ENCODE results near the gene CD151.

CD151 gene

DNA sequence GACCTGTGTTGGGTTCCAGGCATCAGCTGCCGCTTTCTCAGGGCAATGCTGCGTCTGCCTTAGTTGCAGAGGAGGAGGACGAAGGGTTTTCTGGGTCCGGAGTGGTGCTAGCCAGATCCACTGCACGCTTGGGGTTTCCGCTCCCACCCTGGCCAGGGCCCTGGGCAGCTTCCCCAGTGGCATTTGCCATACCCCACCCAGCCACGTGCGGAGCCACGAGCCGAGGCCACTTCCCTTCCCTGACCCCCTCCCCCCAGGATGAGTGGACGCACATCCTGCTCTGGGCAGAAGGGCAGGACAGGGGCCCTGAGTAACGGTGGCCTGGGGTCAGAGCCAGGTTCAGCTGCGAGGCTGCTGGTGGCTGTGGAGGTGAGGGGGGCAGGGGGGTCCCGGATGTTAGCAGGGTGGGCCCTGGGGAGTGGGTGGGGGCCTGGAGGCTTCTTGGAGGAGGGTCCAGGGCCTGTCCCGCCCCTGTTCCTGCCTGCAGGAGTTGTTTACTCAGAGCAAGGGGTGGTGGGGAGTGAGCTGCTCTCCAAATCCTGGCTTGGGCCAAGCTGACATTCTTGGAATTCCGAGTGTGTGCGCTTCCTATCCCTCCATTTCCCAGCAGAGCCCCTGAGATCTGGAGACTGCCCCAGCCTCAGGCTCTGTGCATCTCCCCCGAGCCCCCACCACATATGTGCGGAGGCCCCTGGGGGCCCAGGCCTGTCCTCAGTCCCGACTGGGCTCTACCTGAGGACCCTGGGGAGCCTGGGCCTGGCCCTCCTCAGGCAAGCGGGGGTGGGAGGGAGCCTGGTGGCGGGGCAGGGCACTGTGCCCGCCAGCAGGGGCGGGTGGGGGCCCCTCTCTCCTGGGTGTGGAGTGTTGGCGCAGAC lies 11.3 kb downstream of the CD151 start:
- DNase-seq: peak; percentile 96

DNA sequence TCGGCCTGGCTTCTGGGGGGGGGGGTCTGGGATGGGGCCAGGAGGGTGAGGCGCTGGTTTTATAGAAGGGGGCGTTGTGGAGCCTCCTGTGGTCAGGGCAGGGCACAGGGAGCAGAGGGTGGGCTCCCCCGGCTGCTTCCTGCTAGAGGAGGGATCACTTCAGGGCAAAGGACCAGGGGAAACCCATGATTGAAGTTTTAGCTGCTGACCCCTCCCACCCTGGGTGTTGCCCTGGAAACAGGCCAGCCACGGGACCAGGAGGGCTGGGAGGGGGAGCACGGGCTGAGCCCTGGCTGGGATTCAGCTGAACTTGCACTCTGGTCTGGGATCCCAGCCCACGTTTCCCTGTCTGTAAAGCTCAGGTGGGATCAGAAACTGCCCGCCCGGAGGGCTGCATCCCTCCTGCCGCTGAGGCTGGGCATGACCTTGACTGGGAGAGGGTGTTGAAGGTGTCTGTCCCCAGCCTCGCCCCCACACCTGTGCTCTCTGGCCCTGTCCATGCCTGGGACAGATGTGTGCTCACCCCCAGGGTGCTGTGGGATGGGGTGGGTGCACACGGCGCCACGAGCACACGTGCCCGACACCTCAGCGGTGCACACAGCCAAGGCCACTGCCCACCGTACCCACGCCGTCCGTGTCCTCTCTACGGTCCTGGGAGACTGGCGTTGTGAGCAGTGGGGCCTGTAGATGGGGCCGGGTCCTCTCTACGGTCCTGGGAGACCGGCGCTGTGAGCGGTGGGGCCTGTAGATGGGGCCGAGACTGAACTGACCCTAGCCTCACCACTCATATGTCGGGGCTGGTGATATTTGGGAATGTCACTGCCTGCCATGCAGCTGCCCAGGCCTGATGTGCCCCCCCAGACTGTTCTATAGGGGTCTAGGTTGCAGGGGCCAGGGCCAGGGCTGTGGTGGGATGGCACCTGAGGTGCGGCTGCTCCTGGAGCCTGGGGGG lies 12.2 kb downstream of the CD151 start:
- DNase-seq: peak; percentile 89

DNA sequence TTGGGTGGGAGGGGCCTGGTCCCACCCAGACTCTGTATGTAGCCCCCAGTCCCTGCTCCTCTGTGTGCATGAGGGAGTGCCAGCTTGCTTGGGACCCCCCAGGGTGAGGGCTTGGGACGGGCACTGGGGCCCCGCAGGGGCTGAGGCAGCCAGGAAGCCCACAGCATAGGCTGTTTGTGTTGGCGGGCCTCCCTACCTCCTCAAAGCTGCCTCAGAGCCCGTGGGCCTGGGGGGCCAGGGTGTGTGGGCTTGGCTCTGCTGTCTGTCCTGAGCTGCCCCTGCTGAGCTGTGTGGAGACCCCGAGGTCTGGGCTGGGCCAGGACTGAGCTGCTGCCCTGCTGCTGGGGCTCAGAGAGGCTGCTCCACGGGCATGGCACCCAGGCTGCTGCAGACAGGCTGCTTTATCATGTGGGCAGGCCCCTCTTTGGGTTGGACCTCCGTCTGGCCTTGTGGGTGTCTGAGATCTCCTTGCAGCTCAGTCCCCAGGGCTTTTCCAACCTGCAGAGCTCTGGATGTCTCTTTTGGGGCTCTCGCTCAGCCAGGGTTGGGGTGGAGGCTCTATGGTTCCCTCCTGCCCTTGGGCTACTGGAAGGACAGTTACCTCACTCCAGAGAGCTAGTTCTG lies 13.2 kb downstream of the CD151 start:
- no peak for DNase-seq

DNA sequence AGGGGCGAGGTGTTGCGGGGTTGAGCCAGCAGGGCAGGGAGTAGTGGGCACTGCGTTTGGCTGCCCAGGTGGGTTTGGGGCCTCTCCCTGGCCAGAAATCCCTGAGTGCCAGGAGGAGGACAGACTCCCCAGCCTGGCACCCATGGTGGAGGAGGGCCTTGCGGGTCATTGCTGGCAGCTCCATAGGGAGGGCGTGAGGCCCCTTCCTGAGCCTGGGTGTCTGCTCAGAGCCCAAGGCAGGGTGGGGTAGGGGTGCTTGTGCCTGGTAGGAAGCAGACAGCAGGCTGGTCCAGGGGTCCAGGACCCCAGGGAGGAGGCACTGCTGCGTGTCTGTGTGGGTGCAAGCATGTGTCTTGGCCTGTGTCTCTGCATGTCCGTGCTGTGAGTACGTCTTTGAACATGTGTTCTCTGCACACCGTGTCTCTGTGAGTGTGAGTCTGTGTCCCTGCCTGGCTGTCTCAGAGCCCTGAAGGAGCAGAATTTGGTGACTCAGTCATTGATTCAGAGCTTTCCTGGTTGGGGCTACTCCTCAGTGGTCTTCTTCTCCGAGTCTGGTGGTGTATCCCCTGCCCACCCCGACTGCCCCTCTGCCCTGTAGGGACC lies 13.8 kb downstream of the CD151 start:
- no peak for DNase-seq

DNA sequence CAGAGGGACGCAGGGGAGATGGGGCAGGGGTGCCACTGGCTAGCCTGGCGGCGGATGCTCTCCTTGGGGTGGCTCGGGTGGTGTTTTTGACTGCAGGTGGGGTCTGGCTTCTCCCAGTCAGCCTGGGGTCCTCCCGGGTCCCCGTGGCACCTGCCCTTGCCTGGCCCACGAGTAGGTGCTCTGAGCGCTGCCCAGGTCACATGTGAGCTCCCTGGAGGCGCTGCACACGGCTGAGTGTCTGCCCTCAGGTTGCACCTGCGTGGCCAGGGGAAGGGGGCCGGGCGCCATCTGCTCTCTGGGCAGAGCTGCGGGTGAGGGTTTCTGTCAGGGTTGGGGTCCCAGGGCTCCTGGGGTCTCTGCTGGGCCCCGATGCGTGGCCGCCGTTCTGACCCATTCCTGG lies 15.1 kb downstream of the CD151 start:
- DNase-seq: no peak

DNA sequence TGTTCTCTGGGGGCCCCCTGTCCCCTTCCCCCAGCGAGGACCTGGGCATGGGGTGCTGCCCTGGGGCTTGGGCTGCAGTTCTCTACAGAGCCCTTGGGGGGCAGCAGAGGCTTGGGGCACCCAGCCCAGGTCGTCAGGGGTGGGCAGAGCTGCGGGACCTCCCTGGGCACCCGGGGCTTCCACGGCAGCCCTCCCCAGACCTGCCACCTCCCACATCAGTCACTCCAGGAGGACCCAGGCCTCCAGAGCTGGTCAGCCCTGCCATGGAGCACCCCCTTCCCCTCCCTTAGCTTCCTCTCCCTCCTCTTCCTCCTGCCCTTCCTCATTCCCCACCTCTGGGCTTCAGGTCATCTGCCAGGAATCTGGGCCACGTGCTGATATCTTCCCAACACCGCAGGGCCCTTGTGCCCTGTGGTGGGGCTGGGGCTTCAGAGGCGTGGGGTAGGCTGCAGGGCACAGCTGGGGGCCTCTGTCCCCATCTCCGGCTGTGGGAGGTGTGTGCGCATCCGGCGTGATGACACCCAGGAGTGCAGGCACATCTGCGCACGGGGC lies 15.7 kb downstream of the CD151 start:
- no peak for DNase-seq

DNA sequence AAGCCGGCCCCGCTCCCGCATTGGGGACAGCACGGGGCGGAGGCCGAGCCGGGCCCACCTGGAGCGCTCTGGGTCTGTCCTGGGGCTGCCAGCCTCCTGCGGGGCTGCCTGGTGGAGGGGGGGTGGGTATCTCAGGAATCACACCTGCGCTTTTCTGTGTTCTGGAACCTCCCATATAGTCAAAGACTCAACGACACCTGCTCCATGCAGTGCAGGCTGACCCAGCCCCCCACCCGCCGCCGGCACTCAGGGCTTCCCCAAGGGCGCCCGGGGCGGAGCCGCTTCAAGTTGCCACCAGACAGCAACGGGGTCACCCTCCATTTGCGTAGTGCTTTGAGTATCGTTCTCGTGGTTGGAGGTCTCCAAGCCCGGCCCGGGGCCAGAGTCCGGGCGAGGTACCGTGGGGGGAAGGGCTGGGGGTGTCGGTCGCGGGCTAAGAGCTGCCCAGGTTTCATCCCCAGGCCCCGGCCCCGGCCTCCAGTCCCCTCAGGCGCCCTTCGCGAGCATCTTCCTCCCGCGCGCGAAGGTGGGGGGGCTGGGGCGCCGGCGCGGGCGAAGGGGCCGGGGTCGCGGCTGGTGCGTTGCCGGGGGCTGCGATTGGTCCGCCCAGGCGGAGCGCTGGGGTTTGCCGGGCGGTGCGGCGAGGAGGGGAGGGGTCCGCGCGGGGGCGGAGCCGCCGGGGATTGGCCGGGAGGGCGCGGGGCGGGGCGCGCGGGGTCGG lies 16.5 kb downstream of the CD151 start:
- no peak for DNase-seq

DNA sequence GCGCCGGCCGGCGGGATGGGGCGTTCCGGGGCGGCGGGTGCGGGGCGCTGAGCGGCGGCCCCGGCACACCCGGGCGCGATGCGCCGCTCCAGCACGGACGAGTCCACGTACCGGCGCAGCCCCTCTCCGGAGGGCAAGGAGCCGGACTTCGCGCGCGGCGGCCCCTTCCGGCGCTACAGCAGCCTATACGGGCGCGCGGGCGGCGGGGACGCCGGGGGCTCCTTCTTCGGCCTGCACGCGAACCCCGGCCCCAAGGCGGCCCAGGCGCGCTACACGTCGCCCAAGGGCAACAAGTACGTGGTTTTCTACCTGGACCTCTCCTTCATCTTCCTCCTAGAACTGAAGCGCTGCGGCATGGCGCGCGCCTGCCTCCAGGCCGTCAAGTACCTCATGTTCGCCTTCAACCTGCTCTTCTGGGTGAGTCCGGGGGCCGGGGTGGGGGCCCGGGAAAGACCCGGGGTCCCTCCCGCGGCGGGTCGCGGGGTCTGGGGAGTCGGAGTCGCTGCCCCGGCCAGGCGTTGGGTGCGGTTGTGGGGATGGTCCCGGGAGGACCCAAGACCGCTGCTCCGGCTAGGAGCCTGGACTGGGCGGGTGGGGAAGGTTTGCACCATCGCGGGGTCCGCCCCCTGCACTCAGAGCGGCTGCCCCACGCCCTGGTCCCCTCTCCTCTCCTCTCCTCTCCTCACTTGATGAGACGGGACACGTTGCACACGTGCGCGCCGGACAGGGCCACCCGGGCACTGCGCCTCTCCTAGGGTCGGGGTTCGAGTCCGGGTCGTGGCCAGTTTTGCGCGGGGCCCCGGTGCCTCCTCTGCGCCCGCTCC lies 17.4 kb downstream of the CD151 start:
- DNase-seq: no peak

DNA sequence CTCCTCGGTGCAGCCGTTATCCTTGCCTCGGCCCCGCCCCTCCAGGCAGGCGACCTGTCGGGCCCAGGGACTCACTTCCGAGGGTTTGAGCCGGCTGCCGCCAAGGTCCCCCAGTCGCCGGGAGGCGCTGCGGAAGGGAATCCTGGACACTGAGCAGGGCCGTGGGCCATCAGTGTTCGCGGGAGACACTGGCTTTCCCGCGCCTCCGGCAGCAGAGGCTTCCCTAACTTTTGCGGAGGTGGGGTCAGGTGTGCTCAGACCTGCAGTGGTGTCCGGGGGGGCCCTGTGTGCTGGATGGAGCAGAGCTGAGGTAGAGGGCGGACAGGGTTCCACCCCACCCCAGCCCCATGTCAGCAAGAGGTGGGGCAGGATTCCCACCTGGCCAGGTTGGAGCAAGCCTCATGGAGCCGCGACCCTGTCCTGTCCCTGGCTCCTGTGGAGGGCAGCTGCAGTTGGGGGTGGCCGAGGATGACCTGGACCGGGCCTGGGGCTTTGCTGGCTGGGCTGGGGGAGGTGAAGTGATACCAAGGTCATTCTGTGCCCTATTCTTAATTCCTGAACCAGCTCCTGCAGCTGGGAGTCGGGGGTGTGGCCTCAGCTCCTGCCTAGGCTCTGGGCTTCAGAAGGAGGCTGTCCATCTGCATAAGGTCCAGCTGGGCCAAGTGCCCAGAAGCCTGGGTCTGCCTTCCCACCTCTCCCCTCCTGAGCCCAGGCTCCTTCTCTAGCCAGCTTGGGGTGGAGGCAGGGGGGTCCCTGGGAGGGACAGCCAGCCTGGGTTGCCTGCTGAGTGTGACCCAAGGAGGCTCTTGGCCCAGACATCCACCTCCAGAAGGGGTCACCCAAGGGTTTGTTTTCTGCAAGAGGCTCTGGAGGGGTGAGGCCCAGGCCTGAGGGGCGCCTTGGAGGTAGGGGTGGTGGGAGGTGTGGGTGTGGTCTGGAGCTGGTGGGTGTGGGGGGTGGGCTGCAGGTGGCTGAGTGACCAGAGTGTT lies 18.3 kb downstream of the CD151 start:
- DNase-seq: no peak

DNA sequence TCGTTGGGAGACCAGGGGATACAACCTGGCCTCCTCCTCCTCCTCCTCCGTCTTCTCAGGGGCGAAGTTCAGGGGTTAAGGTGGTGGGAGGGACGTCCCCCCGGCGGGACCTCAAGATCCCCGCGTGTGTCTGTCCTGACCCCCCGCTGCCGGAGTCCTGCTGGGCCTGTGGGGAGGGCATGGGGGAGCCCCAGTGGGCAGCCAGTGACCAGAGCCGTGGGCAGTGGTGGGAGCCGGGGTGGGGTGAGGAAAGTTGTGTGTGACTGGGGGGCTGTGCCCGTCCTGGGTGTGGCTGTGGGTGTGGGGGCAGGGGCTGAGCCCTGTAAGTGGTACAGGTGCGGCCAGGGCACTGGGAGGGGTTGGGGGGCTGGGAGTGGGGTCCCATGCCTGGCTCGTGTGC lies 20.0 kb downstream of the CD151 start:
- DNase-seq: no peak

DNA sequence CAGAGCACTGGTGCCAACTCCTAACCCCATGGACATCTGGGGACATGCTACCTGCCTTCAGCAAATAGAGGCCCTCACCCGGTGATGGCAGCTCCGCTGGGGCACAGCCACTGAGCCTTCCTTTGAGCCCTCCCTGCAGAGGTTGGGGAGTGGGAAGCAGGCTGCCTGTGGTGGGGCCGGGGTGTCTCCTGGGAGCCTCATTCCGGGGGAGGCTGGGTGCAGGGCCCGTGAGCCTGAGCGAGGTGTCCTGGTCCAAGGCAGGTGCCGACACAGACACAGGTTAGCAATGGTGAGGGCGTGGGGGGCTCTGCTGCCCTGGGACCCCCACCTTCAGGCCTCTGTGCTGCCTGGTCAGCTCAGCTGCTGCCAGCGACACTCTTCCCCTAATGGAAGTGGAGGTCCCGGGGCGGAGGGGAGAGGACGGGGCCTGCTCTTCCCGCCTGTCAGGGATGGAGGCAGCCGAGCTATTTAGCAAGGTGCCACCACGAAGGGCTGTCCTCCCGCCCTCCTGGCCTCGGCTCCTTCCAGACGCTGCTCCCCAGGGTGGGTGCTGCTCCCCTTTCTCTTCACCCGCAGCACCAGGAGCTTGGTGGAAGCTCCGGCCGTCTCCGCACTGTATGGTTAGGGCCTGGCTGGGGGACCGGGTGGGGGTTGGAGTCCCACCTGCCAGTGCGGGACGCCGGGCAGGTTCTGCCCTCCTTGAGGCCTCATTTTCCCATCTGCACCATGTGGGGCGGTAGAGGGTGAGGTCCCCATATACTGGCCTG lies 21.1 kb downstream of the CD151 start:
- DNase-seq: no peak

DNA sequence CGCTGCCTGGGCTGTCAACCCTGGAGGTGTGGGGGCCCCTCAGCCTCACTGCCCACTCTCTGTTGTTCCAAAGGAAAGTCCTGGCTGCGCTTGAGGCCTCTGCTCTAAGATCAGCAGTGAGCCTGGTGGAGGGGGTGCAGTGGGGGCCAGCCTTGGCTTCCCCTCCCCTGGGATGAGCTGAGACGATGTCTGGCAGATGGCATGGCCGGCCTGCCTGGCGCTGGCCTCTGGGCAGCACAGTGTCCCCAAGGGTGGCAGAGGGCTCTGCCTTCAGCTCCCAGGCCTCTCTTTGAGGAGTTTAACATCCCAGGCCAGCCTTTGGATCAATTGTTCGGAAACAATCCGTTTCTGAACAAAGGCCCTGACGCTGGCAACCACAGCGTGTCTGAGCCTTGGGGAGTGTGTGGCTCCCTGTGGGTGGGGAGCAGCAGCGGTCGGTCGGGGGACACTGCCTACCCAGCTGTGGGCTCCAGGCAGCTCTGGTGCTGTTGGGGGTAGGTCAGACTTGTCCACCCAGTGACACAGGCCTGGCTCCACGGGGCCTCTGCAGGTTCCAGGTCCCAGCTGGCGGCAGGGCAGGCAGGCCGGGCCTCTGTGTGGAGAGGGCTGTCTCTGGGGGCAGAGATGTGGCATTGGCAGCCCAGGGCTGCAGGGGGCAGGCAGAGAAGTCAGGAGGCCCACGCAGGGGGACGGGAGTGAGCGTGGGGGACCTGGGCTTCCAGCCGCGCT lies 22.0 kb downstream of the CD151 start:
- DNase-seq: no peak

DNA sequence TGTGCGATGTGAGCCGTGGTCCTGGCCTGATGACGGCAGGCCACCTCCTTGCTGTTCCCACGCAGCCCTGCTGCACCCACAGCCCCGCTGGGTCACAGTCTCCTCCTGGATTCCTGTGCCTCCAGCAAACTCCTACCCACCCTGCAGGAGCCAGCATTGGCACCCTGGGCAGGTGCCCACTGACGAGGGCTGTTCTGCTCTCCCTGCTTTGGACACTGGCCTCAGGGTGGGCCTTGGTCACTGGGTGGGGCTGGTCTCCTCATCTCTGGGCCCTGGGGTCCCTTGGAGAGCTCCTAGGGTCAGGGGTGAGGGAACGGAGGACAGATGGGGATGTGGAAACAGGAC lies 22.6 kb downstream of the CD151 start:
- no peak for DNase-seq

DNA sequence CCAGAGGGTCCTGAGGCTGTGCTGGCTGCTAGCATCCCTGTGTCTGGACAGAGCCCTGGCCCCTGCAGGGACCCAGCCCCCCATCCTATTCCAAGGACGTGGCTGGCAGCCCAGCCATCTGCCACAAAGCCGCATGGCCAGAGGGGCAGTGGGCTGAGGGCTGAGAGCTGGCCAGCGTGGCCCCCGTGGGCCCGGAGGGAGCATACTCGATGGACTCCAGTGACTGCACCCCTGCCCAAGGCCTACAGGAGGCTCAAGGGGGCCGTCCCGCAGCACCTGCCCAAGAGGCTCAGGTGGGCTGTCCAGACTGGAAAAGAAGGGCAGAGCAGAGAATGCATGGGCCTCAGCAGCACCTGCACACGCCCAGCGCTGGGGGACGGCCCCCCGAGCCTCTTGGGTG lies 23.0 kb downstream of the CD151 start:
- DNase-seq: no peak

DNA sequence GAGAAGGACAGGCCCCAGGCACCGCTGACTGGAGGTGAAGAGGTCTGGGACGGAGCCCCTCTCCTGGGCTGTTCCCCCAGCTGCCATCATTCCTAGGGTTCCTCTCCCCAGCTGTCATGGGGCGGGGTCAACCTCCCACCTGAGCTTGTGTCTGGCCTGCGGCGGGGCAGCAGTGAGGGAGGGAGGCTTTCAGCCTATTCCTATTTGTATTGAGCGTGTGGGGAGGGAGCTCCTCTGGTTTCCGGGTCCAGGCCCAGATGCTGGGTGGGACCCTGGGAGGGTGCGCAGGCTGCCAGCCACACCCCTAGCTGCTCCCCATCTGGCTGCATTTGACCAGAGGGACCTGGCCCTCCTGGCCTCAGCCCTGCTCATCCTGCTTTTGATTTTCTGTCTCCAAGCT lies 23.6 kb downstream of the CD151 start:
- no peak for DNase-seq

DNA sequence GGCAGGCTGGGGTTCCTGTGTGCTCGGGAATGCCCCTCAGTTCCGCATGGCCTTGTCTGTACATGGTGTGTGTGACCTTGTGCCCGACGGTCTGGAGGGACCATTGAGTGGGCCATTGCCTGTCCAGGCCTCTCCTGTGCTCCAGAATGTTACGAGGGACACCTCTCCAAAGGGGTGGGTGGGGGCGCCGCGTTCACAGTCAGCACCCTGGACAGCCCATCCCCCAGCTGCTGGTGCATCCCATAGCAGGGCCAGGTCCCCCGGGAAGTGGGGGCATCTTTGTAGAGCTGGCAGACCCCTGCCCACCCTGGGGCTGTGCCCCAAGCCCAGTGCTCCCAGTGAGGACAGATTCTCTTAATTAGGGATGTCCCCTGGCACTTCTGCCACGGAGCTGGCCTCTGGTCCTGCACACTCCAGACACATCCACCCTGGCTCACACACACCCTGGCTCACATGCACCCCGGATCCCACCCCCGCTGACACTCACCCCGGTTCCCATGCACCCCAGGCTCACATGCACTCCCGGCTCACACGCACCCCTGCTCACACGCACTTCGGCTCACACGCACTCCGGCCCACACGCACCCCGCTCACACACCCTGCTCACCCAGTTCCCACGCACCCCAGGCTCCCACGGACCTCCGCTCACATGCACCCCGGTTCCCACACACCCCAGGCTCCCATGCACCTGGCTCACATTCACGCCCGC lies 25.5 kb downstream of the CD151 start:
- DNase-seq: no peak

DNA sequence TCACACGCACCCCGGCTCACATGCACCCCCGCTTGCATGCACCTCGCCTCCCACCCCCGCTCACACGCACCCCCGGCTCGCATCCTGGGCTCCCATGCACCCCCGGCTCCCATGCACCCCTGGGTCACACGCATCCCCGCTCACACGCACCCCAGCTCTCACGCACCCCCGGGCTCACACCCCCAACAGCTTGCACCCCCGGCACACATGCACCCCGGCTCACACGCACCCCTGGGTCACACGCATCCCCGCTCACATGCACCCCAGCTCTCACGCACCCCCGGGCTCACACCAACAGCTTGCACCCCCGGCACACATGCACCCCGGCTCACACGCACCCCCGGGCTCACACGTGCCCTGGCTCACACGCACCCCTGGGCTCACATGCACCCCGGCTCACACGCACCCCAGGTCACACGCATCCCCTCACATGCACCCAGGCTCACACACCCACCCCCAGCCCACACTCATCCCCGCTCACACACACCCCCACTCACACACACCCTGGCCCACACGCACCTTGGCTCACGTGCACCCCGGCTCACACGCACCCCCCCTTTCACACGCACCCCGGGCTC lies 26.1 kb downstream of the CD151 start:
- DNase-seq: no peak

Measured in NCI-H226 (cell line).